GM19240 (cell line): ENCODE measurements around the gene SMCO4.

Source experiments
- DNase-seq: peaks from one replicate; pipeline ENCODE4 v3.0.0; 2011; ENCODE audit warnings: low spot score; ENCODE audit not compliant: insufficient read length

The SMCO4 gene

GRCh38 chr11:93504110-93505095 lies 38.8 kb downstream of the SMCO4 start:
- no peak for DNase-seq

GRCh38 chr11:93501856-93502255 lies 41.3 kb downstream of the SMCO4 start:
- DNase-seq: no peak

GRCh38 chr11:93500759-93501158 lies 42.4 kb downstream of the SMCO4 start:
- DNase-seq: no peak

DNA sequence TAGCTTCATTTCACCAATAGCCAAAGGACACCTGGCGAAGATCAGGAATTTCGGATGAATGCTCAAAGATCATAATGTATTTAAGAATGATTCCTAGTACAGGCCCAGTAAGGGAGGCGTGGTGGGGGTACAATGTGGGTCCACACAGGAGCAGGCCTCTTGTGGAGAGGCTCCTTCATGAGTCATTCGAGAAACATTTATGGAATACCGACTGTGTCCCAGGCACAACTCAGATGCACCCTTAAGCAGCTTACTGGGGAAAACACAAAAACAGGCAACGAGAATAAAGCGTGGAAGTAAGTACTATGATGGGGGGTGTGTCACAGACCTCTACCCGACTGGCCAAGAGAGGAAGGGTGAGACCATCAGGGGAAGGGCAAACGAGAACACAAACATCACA lies 44.5 kb downstream of the SMCO4 start:
- DNase-seq: no peak

GRCh38 chr11:93498161-93498560 lies 45.0 kb downstream of the SMCO4 start:
- DNase-seq: no peak

GRCh38 chr11:93497596-93497995 lies 45.6 kb downstream of the SMCO4 start:
- no peak for DNase-seq

DNA sequence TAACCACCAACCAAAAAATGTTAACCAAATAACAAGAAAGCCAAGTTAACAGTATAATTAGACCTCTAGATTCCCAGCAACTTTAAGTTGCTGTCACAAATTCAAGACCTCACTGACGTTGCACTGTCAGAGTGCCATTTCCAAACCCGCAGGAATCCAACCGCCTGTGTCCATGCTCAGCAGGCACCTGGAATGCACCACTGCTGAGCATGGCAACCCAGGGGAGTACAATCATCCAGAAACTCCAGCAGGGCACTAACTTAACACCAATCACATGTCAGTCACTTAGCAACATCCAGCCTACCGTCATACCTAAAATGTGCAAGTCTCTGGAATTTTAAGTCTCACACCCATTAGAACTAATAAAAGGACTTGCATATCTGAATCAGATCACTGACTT lies 48.8 kb downstream of the SMCO4 start:
- no peak for DNase-seq

DNA sequence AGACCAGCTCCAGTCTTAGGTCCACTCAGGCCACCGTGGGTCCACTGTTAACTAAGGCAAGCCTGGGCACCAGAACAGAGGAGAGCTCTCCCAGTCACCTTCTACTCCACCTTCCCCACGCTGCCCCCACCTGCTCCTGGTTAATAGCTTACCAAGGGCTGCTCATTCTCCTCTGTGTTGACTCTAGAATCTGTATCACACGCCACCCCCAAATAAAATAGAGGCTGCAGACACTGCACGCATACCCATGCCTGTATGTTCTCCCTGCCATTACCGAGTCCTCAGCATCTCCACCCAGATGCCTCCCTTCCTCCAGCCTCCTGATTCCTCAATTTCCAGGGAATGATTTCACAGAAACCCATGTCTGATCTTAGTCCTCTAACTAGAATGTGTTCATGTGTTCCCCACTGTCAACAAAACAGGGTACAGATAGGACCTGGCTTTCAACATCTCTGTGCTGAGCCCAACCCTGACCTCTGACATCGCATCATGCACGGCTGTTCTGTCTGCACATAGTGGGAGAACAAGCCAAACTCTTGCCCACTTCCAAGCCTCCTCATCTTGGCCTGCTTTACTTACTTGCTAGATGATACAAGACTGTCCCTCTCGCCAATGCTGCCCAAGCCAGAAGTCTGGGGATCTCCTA lies 49.8 kb downstream of the SMCO4 start:
- DNase-seq: no peak

GRCh38 chr11:93492464-93493251 lies 50.5 kb downstream of the SMCO4 start:
- no peak for DNase-seq

- DNase-seq: no peak
Measured at GRCh38 chr11:93491973-93492372, 51.2 kb downstream of the SMCO4 start.

DNA sequence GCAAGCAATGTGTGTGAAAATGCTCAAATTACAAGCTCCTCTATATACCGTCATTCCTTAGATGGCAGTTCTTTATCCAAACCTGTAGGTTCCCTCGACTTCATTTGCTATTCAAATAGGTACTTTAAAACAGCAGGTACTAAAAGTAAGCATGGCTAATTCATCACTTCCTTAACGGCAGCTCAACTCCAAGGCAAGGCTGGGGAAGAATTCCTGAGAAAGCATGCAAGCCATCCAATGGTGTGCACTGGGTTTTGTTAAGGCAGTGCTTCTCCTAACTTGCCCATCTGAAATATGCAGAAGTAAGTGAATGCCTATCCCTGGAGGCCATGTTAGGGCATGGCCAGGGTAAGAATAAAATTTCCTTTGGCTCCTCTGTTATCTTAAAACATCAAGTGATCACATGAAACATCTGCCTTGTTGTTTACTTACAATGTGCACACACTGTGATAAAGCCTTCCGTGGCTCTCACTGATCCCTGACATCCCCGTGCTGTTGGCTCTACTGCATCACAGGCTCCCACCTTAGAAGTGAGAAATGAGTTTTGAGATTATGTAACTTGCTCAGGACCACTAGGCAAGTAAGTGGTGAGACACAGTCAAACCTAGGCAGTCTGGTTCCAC lies 52.1 kb downstream of the SMCO4 start:
- no peak for DNase-seq

- DNase-seq: no peak
Measured at GRCh38 chr11:93489841-93490240, 53.4 kb downstream of the SMCO4 start.

GRCh38 chr11:93487032-93487483 lies 56.1 kb downstream of the SMCO4 start:
- no peak for DNase-seq

- no peak for DNase-seq
Measured at GRCh38 chr11:93485983-93486382, 57.2 kb downstream of the SMCO4 start.

- DNase-seq: no peak
Measured at GRCh38 chr11:93484716-93485115, 58.5 kb downstream of the SMCO4 start.

GRCh38 chr11:93482556-93482955 lies 60.6 kb downstream of the SMCO4 start:
- no peak for DNase-seq

- no peak for DNase-seq
Measured at GRCh38 chr11:93481696-93482095, 61.5 kb downstream of the SMCO4 start.

DNA sequence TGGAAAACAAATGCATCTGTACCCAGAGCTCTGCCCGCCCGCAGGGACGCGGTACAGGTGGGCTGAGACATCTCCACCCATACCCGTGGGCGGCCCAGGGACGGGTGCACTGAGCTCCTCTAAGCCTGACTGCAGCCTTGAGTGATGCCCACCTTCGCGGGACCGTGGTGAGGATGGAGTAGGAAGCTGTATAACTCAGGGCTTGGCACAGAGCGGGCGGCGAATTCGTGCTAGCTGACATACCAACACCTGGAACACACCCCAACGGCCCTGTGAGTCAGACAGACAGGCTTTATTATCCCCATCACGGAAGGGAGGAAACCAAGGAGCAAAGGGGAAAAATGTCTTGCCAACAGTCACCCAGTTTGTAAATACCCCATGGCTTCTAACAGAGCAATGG lies 61.9 kb downstream of the SMCO4 start:
- DNase-seq: no peak

DNA sequence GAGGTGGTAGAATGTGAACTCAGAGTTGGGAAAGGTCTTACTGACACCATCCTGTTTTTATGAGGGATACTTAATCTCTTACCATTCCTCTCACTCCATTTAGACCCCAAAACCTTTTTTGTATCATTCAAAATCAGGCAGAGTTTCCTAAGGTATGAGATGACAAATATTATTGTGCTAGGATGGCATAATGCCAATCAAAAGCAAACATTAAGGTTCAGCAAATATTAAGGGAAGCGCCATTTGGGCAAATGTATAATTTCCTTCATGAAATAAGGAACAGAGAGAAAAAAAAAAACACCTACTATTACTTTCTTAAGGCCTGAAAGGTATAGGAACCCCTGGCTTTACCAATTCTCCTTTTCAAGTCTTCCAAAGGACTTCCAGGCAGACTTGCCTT lies 62.4 kb downstream of the SMCO4 start:
- no peak for DNase-seq

- no peak for DNase-seq
Measured at GRCh38 chr11:93480256-93480655, 62.9 kb downstream of the SMCO4 start.

GRCh38 chr11:93478841-93479240 lies 64.3 kb downstream of the SMCO4 start:
- DNase-seq: no peak
